Stimulated activated CD4-positive, alpha-beta T cell treated with anti-CD3 and anti-CD28 coated beads, TNF-alpha, amount 100 ng/mL, for 48 hours (primary cell): ENCODE measurements around the gene CTRB2.

Source experiments
- DNase-seq, 3 donors: peaks; one replicate each; pipeline ENCODE4 v3.0.0-alpha.2; 2020; ENCODE audit warnings: low read depth in 3 of 3

CTRB2 gene

DNA sequence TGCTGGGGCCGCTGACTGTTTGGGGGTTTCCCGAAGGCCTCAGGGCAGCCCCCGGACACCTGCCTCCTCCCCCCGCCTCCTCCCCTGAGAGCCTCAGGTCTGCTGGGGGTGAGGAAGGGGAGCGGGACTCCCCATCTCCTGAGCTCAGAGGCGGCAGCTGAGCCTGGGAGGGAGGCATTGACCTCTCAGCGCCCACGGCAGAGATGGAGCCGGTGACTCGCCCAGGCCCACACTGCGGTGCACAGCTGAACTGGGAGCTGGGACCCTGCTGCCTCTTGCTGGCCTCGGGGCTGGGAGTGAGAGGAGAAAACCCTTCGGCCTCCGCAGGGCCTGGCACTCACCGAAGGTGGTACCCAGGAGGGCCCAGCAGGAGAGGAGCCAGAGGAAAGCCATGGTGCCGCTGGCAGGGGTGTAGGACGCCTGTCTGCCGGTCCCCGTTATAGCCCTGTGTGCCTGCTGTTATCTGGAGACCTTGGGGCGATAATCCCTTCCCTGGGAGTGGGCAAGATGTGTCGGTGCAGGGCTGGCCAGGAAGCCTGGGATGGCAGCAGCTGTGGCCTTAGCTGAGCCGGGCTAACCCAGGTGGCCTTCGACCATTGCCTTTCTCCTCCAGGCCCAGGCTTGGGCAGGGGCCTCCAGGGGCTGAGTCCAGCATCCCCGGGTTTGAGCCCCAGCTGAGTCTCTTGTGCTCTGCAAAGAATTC, at the start of gene CTRB2:
CTRB2 (minus strand) TSS at position 413 of the 703 bp plus-strand sequence; CDS start at position 393, 20 bp downstream.
- no peak for DNase-seq

DNA sequence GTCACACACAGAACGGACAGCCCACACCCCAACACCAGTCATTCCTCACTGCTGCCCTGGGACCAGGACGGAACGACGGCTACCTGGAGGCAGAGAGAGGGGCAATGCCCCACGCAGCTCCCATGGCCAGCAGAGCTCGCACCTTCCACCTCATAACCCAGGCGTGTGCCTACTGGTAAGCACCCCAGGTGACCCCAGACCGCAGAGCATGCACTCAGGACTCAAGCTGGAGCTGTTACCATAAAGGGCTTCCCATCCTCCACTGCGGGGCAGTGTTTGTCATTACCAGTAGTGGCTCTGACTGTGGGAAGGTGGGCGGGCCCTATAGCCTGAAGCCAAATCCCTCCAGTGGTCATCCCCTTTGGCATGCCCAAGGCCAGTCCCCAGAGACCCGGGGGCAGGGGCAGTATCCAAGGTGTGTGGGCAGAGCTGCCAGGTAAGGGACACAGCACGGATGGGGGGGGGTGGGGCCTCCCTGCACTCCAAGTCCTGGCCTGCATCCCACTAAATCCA, 49.2 kb upstream of the CTRB2 start:
- DNase-seq, result no peak

DNA sequence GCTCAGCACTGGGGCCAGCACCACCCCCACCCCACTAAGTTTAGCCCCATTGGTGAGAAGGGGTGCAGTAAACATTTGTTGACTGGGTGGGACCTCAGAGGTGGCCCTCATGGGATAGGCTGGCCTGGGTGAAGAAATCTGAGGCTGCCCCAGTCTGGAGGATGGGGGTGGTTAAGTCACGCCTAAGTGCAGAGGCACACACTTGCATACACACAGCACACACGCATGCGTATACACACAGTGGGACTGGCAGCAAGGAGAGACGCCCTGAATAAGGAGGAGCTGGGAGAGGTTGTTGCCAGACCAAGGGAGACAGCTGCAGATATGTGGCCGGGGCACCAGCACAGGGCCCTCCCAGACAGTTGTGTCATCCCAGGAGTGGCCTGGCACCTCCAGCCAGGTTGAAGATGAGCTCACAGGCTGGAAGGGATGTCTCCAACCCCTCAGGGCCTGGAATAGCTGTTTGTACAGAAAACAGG, 47.4 kb upstream of the CTRB2 start:
- DNase-seq, result no peak

DNA sequence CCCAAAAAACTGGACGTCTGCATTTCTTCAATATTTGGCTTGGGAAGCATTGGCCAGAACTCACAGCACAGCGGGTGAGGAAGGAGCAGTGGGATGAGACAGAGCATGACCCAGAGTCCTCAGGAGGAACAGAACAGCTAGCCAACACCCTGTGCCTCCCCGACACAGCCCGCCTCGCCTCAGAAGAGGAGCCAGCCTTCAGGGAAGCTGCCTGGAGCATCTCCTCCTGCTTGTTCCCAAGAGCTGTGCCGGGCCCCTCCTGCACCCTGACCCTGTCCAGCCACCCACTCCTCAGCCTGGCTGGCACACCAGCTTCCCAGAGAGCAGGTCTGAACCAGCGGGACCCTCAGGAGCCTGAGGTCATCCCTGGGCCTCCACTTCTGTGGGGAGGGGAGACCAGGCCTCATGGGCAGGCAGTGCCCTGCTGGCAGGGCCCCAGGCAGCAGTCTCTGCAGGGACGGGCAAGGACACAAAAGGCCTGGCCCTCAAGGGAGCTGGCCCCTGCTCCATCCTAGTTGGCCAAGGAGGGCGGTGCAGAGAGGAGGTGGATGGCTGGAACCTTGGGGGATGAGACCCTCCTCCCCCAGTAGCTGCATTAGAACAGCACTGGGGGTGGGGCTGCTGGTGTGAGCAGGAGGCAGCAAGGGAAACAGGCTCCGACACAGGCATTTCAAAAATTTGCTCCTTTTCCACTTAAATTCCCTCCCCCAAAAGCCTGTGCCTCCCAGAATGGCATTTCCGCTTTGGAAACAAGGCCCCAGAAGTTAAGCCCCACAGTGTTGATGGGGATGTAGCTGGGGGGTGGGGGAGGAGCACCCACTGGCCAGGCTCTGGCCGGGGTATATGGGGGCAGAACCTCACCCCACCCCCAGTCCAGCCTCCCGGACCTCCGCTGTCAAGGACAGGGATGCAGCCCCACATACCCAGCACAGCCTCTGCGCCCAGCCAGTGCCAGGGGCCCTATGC, 46.3 kb upstream of the CTRB2 start:
- DNase-seq, result no peak

DNA sequence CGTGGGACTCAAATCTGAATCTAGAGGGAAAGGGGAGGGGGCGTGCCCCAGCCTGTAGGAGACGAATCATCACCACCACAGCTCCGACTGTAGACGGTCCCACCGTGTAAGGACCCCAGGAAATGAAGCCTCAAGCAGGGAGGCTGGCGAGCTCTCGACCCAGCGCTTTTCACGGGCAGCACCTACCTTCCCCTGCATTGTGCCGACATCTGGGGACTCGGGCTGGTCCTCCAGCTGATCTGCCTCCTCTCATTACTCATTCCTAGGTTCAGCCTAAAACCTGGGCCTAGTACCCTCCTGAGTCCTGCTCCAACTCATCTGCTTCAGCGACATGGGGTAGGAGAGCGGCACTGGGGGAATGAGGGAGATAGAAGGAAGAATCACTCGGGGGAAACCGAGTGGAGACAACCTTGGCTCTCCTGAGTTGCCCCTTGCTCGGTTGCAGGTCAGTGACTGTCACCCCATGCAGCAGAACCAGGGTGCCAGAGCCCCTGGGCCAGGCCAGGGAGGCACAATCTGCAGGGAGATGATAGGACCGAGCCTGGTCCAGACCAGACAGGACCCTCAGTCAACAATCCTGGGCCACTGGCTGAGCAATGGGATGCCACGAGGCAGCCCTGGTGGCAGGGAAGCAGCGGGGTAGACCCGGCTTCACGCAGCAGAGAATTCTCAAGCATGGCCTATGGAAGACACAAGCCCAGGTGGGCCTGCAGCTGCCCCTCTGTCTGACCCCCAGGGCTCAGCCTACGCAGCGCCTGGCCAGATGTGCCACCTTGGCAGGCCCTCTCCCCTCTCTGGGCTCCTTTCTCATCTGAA, 45.3 kb upstream of the CTRB2 start:
- DNase-seq, result no peak

DNA sequence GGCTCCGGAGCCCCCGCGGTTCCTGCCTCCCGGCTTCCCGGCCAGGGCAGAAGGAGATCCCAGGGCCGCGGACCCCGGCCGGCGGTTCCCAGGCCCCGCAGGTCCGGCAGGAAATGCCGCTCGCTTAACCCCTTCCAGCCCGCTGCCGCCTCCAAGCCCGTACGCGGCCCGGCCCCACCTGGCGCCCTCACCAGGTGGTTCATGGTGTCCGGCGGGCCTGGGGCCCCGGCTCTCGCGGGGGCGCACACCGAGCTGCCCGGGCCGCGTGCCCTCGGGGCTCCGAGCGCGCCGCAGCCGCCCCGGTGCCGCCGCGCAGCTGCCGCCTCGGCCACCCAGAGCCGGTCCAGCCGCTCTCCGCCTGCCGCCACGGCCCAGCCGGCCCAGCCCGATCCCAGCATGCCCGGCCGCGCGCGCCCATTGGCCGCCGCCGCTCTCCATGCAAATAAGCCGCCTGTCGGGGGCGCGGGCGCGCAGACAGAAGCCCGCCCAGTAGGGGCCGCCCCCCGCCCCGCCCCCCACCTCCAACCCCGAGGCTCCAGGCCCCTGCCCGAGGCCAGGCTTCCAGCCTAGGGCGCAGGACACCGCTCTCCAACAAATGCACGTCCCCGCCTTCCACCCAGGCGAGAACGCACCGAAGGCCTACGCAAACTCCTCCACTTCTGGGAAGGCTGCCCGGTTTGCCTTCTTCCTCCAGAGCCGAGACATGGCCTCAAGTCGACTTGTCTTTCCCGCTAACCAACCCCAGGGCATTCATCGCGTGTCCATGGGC, 44.5 kb upstream of the CTRB2 start, which contains the start of gene BCAR1:
BCAR1 (minus strand) TSS at position 345 of the 769 bp plus-strand sequence; CDS start at position 203, 142 bp downstream.
- DNase-seq, result no peak

DNA sequence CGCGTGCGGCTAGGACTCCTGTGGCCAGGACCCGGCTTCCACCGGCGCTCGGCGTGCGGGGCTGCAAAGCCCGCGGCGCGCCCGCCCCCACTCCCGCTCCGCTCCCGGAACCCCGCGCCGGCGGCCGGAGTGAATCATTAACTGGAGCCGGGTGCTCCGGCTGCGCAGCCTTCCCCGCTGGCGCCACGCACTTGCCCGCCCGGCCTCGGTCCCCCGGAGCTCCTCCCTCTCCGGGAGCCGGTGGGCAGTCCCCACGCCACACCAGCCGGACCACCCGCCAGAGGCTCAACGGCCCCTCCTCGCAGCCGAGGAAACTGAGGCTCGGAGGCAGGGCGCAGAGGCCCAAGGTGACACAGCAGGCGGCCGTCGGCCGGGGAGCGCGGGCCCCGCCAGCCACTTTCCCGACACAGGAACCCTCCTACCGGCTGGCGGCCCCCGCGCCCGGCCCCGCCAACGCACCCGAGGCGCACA, 43.9 kb upstream of the CTRB2 start:
- DNase-seq, result no peak

DNA sequence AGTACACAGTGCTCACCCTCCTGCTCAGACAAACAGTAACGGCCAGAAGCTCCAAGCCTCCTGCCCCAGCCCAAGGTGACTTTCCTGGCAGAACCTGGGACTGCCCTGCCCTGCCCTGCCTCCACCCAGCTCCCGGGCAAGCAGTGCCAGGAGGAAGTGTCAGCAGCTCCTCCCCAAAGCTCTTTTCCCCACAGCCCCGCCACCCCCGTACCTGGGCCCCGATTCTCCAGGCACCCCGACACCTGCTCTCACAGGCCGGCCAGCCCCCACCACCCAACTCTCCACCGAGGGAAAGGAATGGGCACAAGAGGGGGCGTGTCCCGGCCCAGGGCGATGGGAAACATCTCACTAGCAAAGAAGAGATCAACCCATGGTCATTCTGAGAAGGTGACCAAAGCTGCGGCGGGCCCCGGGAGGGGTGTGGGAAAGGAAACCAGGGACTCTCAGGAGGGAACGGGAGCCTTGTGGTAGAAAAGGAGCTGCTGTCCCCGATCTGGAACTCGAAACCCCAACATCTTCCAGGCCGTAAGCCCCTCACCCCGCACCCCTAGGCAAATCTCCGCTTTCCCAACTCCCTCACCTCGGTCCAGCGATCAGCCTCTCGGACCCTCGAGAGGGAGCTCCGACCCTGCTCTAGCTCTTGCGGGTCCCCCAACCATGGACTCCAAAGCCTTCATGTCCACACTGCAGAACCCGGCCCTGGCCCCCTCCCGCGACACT, 43.3 kb upstream of the CTRB2 start:
- DNase-seq, result no peak

DNA sequence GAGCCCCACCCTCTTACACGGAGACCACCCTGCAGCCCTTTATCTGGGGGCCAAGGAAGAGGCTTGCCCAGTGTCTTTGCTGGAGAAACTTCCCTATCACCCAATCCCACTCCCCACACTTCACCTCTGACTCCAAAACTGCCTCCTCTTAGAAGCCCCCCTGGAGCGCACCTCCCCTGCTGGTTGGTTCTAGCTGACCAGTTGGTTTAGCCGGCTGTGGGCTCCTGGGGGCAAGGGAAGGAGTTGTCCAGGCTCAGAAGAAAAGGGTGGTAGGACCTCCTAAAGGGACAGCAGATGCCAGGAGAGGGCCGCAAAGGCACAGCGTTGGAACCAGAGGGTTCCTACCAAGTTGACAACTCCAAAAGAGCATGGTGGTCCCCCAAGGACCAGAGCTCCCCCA, 42.5 kb upstream of the CTRB2 start:
- no peak for DNase-seq

DNA sequence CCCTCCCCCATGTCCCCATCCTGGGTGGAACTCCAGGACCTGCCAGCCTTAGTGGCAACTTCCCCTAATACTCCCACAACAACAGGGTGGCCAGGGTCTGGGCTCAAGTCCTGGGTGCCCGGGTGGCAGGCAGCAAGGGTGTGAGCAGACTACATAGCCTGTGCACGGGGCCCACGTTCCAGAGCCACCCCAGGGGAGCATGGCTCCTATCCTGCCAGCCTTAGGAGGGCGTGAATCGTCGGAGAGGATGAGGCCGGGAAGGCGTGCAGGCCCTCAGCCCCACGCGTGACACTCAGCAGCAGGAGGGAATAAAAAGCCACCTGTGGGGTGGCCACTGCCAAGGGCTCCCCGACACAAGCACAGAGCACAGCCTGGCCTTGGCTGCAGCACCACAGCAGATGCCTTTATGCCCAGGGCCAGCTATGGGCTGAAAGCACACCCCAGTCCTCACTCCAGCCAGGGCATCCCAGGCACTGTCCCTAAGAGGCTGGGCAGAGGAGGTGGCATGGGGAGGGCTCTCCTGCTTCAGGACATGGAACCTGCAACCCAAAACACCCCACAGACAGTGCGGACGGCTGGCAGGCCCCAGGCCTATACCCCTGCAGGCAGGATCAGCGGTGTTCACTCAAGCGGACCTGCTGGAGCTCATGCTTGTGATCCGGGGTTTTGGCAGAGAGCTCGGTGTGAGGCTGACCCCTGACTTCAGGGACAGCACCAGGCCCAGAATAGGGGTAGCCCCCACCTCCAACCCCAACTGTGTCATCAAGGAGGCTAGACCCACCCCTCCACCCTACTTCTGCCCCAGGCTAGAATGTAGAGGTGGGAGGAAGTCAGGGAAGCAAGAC, 41.8 kb upstream of the CTRB2 start:
- DNase-seq, result no peak

DNA sequence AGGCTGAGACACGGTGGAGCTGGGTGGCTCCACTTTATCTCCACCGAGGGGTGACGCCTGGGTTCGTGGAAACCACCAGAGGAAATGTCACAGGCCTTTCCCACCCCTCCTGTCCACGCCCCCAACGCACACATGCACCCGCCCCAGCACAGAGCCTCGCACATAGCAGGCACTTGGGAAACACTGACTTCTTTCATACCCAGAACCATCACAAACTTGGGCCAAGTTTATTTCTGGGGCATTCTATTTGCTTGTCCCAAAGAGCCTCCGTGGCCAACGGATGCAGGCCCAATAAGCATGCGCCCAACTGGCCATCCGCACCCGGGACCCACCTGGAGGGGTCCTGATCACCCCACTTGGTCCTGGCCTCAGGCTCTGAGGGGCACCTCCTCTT, 41.2 kb upstream of the CTRB2 start:
- DNase-seq, result no peak

DNA sequence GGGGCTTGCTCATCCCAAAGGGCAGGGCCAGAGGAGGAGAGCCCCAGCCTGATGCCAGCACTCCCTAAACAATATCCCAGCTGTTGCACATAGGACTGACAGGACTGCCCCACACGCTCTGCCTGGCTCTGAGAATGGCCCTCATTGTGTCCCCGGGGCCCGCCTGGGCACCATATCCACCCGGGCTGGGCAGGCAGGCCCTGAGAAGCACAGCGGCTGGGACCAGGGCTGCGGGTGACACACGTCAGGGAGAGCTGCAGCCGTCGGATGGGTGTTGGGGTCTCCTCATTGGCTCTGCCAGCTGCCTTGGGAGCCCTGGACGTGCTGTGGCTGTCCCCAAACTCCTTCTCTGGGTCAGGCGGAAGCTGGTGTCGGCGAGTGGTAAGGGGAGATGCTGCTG, 40.3 kb upstream of the CTRB2 start:
- DNase-seq, result no peak

DNA sequence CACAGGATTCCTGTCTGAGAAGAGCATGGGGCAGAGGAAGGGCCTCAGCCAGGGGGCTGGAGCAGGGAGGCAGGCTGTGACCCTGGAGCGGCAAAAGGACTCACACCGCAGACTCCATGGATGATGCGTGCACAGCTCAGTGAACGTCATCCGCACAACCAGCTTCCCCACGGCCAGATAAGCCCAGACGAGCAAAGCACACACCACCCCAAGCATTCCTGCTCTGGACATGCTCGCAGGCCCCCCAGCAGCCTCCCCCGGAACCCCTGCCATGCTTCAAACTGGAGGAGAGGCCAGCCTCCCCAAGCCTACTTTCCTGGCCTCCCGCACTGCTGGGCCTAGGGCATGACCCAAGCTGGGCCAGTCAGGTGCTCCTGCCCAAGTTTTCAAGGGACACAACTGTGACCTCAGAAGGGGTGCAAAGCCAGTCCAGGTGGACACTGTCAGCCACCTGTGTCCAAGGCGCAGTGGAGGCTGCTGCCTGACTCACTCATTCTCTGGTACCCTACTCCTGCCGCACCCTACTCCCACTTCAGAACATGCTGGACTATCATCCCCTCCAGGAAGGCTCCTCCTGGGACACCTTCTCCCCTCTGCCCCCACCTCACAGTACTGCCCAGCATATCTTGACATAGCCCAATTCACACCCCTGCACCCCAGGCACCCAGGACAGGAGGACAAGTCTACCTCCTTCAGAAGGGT, 39.7 kb upstream of the CTRB2 start:
- DNase-seq, result no peak

DNA sequence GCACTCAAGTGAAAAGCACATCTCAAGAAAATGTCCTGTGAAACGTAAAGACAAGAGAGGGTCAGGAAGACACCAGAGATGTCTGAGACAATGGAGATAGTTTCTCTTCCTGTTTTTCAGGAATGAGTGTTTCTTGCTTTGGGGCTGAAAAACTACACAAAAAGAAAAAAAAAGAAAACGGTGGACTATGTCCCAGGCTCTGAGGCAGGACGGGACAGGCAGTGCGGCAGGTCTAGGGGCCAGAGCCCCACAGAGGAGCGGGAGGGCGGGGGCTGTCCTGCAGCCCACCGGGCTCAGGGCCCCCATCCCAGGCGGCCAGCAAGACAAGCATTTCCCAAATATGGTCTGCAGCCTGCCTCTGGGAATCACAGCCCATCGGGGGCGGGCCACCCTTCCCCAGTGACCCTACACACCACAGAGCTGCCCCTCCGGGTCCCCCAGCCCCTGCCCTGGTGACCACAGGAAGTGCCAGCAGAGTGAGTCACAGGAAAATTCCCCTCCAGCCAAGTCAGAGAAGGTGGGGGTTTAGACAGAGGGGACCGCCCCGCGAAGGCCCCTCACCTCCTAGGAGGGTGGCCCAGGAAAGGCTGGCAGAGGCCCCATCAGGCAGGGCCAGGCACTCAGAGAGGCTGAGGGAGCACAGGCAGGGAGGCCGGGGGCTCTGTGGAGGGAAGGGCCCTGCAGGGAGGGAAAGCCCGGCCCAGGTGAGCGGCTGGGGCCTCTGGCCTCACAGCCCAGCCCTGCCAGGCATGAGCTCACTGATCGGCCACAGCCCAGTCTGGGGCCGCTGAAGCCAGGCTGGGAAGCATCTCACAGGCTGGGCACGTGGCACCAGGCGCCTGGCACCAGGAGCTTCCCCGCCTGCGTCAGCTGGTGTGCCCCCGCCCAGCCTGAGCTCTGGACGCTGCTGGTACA, 38.1 kb upstream of the CTRB2 start:
- no peak for DNase-seq

DNA sequence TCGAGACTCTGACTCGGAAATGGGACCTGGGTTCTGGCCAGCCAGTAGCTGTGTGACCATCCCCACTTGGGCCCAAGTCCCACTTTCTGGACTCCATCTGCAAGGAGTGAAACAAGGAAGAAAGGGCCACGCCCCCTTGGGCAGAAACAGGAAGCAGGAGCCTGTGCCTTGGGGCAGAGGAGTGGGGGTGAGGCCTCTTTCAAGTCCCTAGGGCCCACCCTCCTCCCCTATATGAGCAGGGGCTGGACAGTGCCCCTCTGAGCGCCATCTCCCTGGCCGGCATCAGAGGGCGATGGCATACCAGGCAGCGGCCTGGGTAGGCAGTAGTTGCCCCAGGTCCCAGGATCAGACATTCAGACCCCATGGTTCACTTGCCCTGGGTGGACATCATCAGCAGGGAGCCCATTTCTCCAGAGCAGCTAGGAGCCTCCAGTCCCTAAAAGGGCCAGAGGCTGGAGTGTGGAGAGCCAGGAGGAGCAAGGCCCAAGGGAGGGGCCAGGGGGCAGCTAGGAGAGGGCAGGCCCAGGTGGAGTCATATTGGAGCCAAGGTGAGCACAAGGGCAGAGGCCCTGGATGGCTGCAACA, 37.4 kb upstream of the CTRB2 start:
- no peak for DNase-seq

DNA sequence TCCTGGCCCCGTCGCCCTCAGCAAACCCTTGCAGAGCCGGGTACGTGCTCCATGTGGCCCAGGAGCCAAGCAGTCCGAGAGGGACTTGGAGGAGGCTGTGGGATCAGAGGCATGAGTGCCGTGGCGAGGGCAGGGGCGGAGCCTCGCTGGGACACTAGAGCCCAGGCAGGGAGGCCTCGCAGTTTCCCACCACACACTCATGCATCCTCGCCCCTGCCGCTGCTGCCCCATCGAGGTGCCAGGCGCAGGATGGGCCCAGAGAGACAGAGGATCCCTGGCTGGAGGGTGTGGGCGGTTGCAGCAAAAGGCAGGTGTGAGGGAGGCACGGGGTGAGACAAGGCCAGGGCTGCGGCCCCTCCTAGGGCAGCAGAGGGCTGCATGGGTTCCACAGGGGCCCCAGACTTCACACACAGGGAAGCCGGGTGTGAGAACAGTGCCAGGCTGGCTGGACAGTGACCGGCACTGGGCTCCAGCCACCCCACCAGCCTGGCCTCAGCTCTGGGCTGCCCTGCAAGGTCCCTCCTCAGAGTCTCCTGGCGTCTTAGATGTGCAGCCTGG, 36.8 kb upstream of the CTRB2 start:
- DNase-seq, result no peak
